Panc1 (cell line): ENCODE measurements around the gene RCBTB2. TPM values are rescaled to one million over a fixed set of nuclear protein-coding genes. Genes with fewer than 3 reads are reported as not detected.

Experiments
- ATAC-seq: fragments of 200-7000 bp; cut with Tn5 transposase; 2 replicates; pipeline ENCODE4 v1.9.1; 2020; ENCODE audit warnings: mild to moderate bottlenecking, moderate library complexity
- BruUV-seq: library from RNA; stranded (reverse); fragments of 400-500 nt; replicated peaks from 2 replicates; lab custom pipeline; 2021; lab: Mats Ljungman, UMichigan
- CTCF ChIA-PET: fragments of 300-600 bp; sonication (Branson Sonifier 250); formaldehyde crosslinking; loops from one replicate; lab custom pipeline; 2022; ENCODE audit warnings: antibody characterized with exemption; lab: Charles Lee
- POLR2A ChIA-PET: fragments of 300-600 bp; sonication (Branson Sonifier 250); formaldehyde crosslinking; loops from one replicate; lab custom pipeline; 2022; ENCODE audit warnings: antibody characterized with exemption; lab: Charles Lee
- DNase-seq: peaks from one replicate; pipeline ENCODE4 v3.0.0-alpha.2; 2010; ENCODE audit warnings: low read depth, low spot score
- H3K27ac ChIP-seq: 2 replicates; pipeline ENCODE4 v1.5.1; 2011; ENCODE audit warnings: mild to moderate bottlenecking, low read length, inconsistent platforms
- H3K27me3 ChIP-seq: fragments of 200-500 bp; sonication (Bioruptor generic); 2 replicates; pipeline ENCODE4 v1.6.0; 2014; ENCODE audit warnings: low read length, inconsistent platforms; ENCODE audit not compliant: control insufficient read depth, insufficient read depth
- H3K36me3 ChIP-seq: fragments of 200-500 bp; sonication (Bioruptor generic); 2 replicates; pipeline ENCODE4 v1.5.1; 2014; ENCODE audit warnings: inconsistent platforms, mild to moderate bottlenecking, low read length, moderate library complexity; ENCODE audit not compliant: control insufficient read depth, insufficient read depth
- H3K4me1 ChIP-seq: 2 replicates; pipeline ENCODE4 v1.5.1; 2011; ENCODE audit warnings: inconsistent platforms, mild to moderate bottlenecking, low read length, moderate library complexity; ENCODE audit not compliant: control insufficient read depth, insufficient read depth
- H3K4me3 ChIP-seq, 2 experiments: 2 replicates each; pipeline ENCODE4 v1.5.1; 2011 to 2012; ENCODE audit warnings: low read depth in 2 of 2, low read length in 2 of 2, mild to moderate bottlenecking in 2 of 2, inconsistent platforms in 1 of 2, moderate library complexity in 1 of 2
- H3K9me3 ChIP-seq: fragments of 200-500 bp; sonication (Bioruptor generic); 2 replicates; pipeline ENCODE4 v1.5.1; 2014; ENCODE audit warnings: low read depth, mild to moderate bottlenecking, inconsistent platforms, low read length, moderate library complexity; ENCODE audit not compliant: control insufficient read depth, insufficient read depth
- POLR2AphosphoS5 ChIP-seq: IDR thresholded peaks from 2 replicates; pipeline ENCODE4 v1.6.1; 2012; ENCODE audit warnings: mild to moderate bottlenecking, low read depth, low read length, moderate library complexity
- SIN3A ChIP-seq: IDR thresholded peaks from 2 replicates; pipeline ENCODE4 v1.6.1; 2012; ENCODE audit warnings: low read depth, mild to moderate bottlenecking, low read length, moderate library complexity, borderline replicate concordance; ENCODE audit not compliant: insufficient read depth
- TCF7L2 ChIP-seq: IDR thresholded peaks from 2 replicates; pipeline ENCODE4 v1.6.1; 2011; ENCODE audit warnings: mild to moderate bottlenecking, low read depth, low read length, inconsistent platforms
- in situ Hi-C: cut with HindIII; loops from 2 replicates; pipeline ENCODE4 v1.10.0; 2016; ENCODE audit warnings: low sequenced_read_pairs, low pct_unique_long_range_greater_than_20kb
- intact Hi-C: fragments of 100-400 bp; cut with micrococcal nuclease; formaldehyde crosslinking; loops from one replicate; pipeline ENCODE4 v1.10.0; 2022; ENCODE audit not compliant: unreplicated experiment
- total RNA-seq: library from RNA; stranded (reverse); gene quantifications from one replicate; pipeline ENCODE4 v1.2.1, GENCODE V29; 2021; ENCODE audit not compliant: unreplicated experiment
- TF ChIP-seq, protein P1 (sequence below): fragments of 450-650 bp; IDR thresholded peaks from 2 replicates; pipeline ENCODE4 v1.5.1; 2017; ENCODE audit warnings: mild to moderate bottlenecking
- TF ChIP-seq, protein P2 (sequence below), 2 experiments: IDR thresholded peaks; 2 replicates each; pipeline ENCODE4 v1.6.1; 2011 to 2012; ENCODE audit warnings: low read depth in 2 of 2, control low read depth in 1 of 2, low read length in 1 of 2, mild to moderate bottlenecking in 1 of 2, moderate library complexity in 1 of 2; ENCODE audit not compliant: insufficient read depth in 1 of 2

RCBTB2 gene
- total RNA-seq, 1 experiment from 2014 or later, result 4.4 TPM

- TF ChIP-seq, protein P1, sequence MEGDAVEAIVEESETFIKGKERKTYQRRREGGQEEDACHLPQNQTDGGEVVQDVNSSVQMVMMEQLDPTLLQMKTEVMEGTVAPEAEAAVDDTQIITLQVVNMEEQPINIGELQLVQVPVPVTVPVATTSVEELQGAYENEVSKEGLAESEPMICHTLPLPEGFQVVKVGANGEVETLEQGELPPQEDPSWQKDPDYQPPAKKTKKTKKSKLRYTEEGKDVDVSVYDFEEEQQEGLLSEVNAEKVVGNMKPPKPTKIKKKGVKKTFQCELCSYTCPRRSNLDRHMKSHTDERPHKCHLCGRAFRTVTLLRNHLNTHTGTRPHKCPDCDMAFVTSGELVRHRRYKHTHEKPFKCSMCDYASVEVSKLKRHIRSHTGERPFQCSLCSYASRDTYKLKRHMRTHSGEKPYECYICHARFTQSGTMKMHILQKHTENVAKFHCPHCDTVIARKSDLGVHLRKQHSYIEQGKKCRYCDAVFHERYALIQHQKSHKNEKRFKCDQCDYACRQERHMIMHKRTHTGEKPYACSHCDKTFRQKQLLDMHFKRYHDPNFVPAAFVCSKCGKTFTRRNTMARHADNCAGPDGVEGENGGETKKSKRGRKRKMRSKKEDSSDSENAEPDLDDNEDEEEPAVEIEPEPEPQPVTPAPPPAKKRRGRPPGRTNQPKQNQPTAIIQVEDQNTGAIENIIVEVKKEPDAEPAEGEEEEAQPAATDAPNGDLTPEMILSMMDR, result no peak
- TF ChIP-seq POLR2AphosphoS5 (no peak), SIN3A (no peak), TCF7L2 (no peak)
- TF ChIP-seq, protein P2, sequence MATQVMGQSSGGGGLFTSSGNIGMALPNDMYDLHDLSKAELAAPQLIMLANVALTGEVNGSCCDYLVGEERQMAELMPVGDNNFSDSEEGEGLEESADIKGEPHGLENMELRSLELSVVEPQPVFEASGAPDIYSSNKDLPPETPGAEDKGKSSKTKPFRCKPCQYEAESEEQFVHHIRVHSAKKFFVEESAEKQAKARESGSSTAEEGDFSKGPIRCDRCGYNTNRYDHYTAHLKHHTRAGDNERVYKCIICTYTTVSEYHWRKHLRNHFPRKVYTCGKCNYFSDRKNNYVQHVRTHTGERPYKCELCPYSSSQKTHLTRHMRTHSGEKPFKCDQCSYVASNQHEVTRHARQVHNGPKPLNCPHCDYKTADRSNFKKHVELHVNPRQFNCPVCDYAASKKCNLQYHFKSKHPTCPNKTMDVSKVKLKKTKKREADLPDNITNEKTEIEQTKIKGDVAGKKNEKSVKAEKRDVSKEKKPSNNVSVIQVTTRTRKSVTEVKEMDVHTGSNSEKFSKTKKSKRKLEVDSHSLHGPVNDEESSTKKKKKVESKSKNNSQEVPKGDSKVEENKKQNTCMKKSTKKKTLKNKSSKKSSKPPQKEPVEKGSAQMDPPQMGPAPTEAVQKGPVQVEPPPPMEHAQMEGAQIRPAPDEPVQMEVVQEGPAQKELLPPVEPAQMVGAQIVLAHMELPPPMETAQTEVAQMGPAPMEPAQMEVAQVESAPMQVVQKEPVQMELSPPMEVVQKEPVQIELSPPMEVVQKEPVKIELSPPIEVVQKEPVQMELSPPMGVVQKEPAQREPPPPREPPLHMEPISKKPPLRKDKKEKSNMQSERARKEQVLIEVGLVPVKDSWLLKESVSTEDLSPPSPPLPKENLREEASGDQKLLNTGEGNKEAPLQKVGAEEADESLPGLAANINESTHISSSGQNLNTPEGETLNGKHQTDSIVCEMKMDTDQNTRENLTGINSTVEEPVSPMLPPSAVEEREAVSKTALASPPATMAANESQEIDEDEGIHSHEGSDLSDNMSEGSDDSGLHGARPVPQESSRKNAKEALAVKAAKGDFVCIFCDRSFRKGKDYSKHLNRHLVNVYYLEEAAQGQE (IDR thresholded peaks at IDR 0.05; ENCODE audit: insufficient read depth in 1 of 2, low read depth in 2 of 2, low read length in 1 of 2), result no peak
- POLR2A ChIA-PET, result no interaction called here
- H3K9me3 ChIP-seq, result no peaks in the 10 kb centered on the region
- H3K4me3 ChIP-seq, result no peak overlapping the region
- in situ Hi-C loops (no loop called here), intact Hi-C loops (no loop called here)
- no peak for DNase-seq
- no peaks in the 10 kb centered on the region for H3K27me3 ChIP-seq
- no peak overlapping the region for H3K27ac ChIP-seq
- no TSS peak for BruUV-seq
- no peaks in the 10 kb centered on the region for H3K4me1 ChIP-seq
- CTCF ChIA-PET, result no interaction called here
- ATAC-seq, result no peak
- no peaks in the 10 kb centered on the region for H3K36me3 ChIP-seq
Observed at GRCh38 chr13:48569104-48569666, 36.3 kb upstream of the RCBTB2 start.

DNA sequence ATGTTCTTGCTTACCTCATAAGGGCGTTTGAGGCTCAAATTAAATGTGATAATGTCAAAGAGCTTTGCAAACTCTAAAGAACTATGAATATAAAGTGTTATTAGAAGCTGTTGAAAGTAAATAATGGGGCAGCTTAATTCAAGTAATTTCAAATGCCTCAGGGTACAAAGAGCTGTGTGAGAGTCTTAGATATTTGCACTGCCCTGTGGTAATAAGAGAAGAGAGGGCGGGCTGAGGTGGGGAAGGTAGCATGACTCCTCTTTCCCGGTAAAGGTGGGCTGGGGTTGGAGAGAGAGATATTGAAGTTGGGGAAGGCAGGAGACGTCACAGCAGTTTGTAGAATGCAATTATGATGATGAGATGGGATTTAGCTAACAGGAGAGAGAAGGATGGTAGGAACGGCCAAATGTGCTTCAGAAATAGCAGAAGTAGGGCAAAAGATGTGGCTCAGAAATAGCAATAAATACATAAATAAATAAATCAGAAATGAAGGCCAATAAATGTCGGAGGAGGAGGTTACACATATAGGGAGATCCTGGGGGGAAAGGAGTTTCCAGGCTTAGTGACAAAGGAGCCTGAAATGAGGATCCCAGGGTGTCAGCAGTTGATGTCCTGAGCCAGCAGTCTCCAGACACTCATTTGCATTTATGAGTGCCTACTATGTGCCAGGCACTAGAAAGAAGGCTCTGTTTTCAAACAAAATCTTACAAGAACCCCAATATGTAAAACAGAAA is 35.7 kb upstream of the RCBTB2 start:
- BruUV-seq, result no TSS peak
- CTCF ChIA-PET, result no interaction called here
- H3K36me3 ChIP-seq, result no peaks in the 10 kb centered on the region
- H3K4me1 ChIP-seq, result no peaks in the 10 kb centered on the region
- no peak for ATAC-seq
- TF ChIP-seq TCF7L2, result no peak
- TF ChIP-seq SIN3A, result no peak
- TF ChIP-seq, protein P2 (IDR thresholded peaks at IDR 0.05; ENCODE audit: insufficient read depth in 1 of 2, low read depth in 2 of 2, low read length in 1 of 2), result no peak
- TF ChIP-seq POLR2AphosphoS5, result no peak
- TF ChIP-seq, protein P1, result no peak
- DNase-seq, result no peak
- H3K4me3 ChIP-seq, result no peak overlapping the region
- POLR2A ChIA-PET, result no interaction called here
- in situ Hi-C loops, result no loop called here
- no peaks in the 10 kb centered on the region for H3K27me3 ChIP-seq
- no peaks in the 10 kb centered on the region for H3K9me3 ChIP-seq
- intact Hi-C loops, result no loop called here
- no peak overlapping the region for H3K27ac ChIP-seq
